WTC11 (cell line): ENCODE measurements around the gene CEMIP. TPM values are rescaled to one million over a fixed set of nuclear protein-coding genes. Genes with fewer than 3 reads are reported as not detected.

ENCODE experiments used
- ATAC-seq: fragments of 200-7000 bp; cut with Tn5 transposase; 2 replicates; pipeline ENCODE4 v1.10.0; 2021; ENCODE audit warnings: mild to moderate bottlenecking, moderate library complexity
- CTCF ChIA-PET: fragments of 300-600 bp; sonication (Branson Sonifier 250); formaldehyde crosslinking; loops from one replicate; lab custom pipeline; 2021; ENCODE audit warnings: antibody characterized with exemption; lab: Charles Lee
- POLR2A ChIA-PET: fragments of 350-600 bp; sonication (Branson Sonifier 250); formaldehyde crosslinking; loops from one replicate; lab custom pipeline; 2021; ENCODE audit warnings: antibody characterized with exemption; lab: Charles Lee
- DNase-seq: peaks from one replicate; pipeline ENCODE4 v3.0.0; 2021; ENCODE audit warnings: low spot score
- H3K27ac Mint-ChIP-seq: 2 replicates; pipeline ENCODE4 v1.8.0; 2021; ENCODE audit warnings: mixed read lengths
- H3K27me3 Mint-ChIP-seq: 2 replicates; pipeline ENCODE4 v1.8.0; 2021; ENCODE audit warnings: low read depth, mild to moderate bottlenecking, moderate library complexity, mixed read lengths
- H3K36me3 Mint-ChIP-seq: 2 replicates; pipeline ENCODE4 v1.8.0; 2021; ENCODE audit warnings: mixed read lengths
- H3K4me1 Mint-ChIP-seq: 2 replicates; pipeline ENCODE4 v1.8.0; 2022; ENCODE audit warnings: mixed read lengths
- H3K4me3 Mint-ChIP-seq: 2 replicates; pipeline ENCODE4 v1.8.0; 2021; ENCODE audit warnings: mild to moderate bottlenecking, moderate library complexity, mixed read lengths
- H3K9me3 Mint-ChIP-seq: 2 replicates; pipeline ENCODE4 v1.8.0; 2021; ENCODE audit warnings: mixed read lengths
- CTCF ChIP-seq: fragments of 200-600 bp; IDR thresholded peaks from 2 replicates; pipeline ENCODE4 v1.8.0; 2022; ENCODE audit warnings: antibody characterized with exemption
- FOXJ3 ChIP-seq: sonication (generic); formaldehyde crosslinking; IDR thresholded peaks from 2 replicates; pipeline ENCODE4 v1.9.0; 2021; ENCODE audit warnings: missing genetic modification reagents, mild to moderate bottlenecking, borderline replicate concordance
- GABPB1 ChIP-seq: sonication (generic); formaldehyde crosslinking; IDR thresholded peaks from 2 replicates; pipeline ENCODE4 v1.8.1; 2023; ENCODE audit warnings: mild to moderate bottlenecking, missing genetic modification reagents
- GTF2I ChIP-seq: fragments of 250-450 bp; sonication (Bioruptor Pico); conservative IDR thresholded peaks from 2 replicates; pipeline ENCODE4 v1.4.0; 2021; ENCODE audit warnings: mild to moderate bottlenecking
- HMGA2 ChIP-seq: fragments of 250-450 bp; sonication (Bioruptor Pico); IDR thresholded peaks from 2 replicates; pipeline ENCODE4 v1.4.0; 2021; ENCODE audit warnings: mild to moderate bottlenecking, moderate library complexity
- IRF1 ChIP-seq: sonication (generic); formaldehyde crosslinking; IDR thresholded peaks from 2 replicates; pipeline ENCODE4 v1.8.0; 2023; ENCODE audit warnings: missing genetic modification reagents
- JAZF1 ChIP-seq: fragments of 250-450 bp; sonication (Bioruptor Pico); IDR thresholded peaks from 2 replicates; pipeline ENCODE4 v1.9.0; 2021; ENCODE audit warnings: moderate library complexity, mild to moderate bottlenecking, inconsistent platforms
- PRDM15 ChIP-seq: sonication (generic); formaldehyde crosslinking; IDR thresholded peaks from 2 replicates; pipeline ENCODE4 v1.8.0; 2022; ENCODE audit warnings: missing genetic modification reagents
- SMAD4 ChIP-seq: sonication (generic); formaldehyde crosslinking; IDR thresholded peaks from 2 replicates; pipeline ENCODE4 v1.8.0; 2022; ENCODE audit warnings: mild to moderate bottlenecking, missing genetic modification reagents
- TEAD1 ChIP-seq: sonication (generic); formaldehyde crosslinking; IDR thresholded peaks from 2 replicates; pipeline ENCODE4 v1.8.0; 2022; ENCODE audit warnings: mild to moderate bottlenecking, missing genetic modification reagents
- ZBTB21 ChIP-seq: sonication (generic); formaldehyde crosslinking; IDR thresholded peaks from 2 replicates; pipeline ENCODE4 v1.8.1; 2023; ENCODE audit warnings: mild to moderate bottlenecking, missing genetic modification reagents, borderline replicate concordance
- ZNF138 ChIP-seq: sonication (generic); formaldehyde crosslinking; conservative IDR thresholded peaks from 2 replicates; pipeline ENCODE4 v1.8.1; 2022; ENCODE audit warnings: mild to moderate bottlenecking, moderate library complexity, missing genetic modification reagents
- total RNA-seq: library from RNA; stranded (reverse); gene quantifications from 3 replicates; pipeline ENCODE4 v1.2.3, GENCODE V29; 2021
- TF ChIP-seq, protein P1 (sequence below): sonication (generic); formaldehyde crosslinking; IDR thresholded peaks from 2 replicates; pipeline ENCODE4 v1.8.1; 2023; ENCODE audit warnings: mild to moderate bottlenecking, missing genetic modification reagents, moderate library complexity

Gene CEMIP
- total RNA-seq, 1 experiment from 2014 or later: 0.87 TPM

DNA sequence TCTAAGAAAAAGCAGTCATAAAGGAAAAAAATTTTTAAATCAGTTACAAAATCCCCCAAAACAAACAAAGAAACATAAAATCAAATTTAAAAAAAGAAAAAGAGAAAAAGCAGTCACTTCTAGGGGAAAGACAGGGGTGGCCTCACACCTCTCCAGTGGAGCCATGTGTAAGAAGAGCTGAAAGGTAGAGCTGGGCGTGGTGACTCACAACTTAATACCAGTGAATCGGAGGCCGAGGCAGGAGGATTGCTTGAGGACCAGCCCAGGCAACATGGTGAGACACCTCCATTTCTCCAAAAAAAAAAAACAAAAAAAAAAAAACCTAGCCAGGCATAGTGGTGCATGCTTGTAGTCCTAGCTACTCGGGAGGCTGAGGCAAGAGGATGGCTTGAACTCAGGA is 195.7 kb downstream of the CEMIP start:
- peaks cover 17% of the 10 kb centered on the region for H3K36me3 Mint-ChIP-seq
- no peak for ATAC-seq
- ChIA-PET POLR2A (no interaction called here), CTCF (interaction anchor here (0.6 to 5.2 kb wide), 6 partner anchors 20 to 388 kb away, joined by 3 to 82 read pairs (median 4); no protein-coding TSS in a partner anchor)
- TF ChIP-seq PRDM15 (CRISPR knock-in tag): no peak
- no peak for TF ChIP-seq ZNF138
- DNase-seq: no peak
- H3K27me3 Mint-ChIP-seq: no peaks in the 10 kb centered on the region
- H3K27ac Mint-ChIP-seq: no peak overlapping the region
- no peaks in the 10 kb centered on the region for H3K9me3 Mint-ChIP-seq
- no peak overlapping the region for H3K4me3 Mint-ChIP-seq
- H3K4me1 Mint-ChIP-seq: peaks cover 57% of the 10 kb centered on the region

DNA sequence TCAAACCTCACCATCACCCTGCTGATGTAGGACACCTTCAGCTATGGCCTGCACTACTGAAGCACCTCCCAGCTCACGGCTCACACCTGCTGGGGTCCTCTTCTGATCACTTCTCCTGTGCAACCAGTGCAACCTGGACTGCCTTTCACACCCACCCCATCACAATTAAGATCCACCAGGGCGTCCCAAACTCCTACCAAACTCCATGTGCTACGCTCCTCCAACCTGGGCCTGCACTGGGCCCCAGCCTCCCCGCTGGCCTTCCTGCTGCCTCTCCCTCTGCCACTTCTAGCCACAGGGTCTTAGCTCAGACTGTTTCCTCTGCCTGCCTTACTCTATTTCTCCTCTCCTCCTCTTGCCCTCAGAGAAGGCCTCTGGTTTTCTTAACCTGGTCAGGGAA is 197.7 kb downstream of the CEMIP start:
- no peaks in the 10 kb centered on the region for H3K9me3 Mint-ChIP-seq
- DNase-seq (no peak), ATAC-seq (no peak)
- H3K27me3 Mint-ChIP-seq: no peaks in the 10 kb centered on the region
- no peak overlapping the region for H3K4me3 Mint-ChIP-seq
- H3K36me3 Mint-ChIP-seq: peaks cover 24% of the 10 kb centered on the region
- CTCF ChIA-PET: interaction anchor here (1.1 to 5.2 kb wide), 12 partner anchors 9 to 347 kb away, joined by 3 to 82 read pairs (median 5); partner anchors contain the start of genes STARD5 and TLNRD1
- H3K27ac Mint-ChIP-seq: peak overlapping the region; percentile 47; the same call in 1 of the 2 replicates
- peaks cover 38% of the 10 kb centered on the region for H3K4me1 Mint-ChIP-seq
- POLR2A ChIA-PET: interaction anchor here (1.1 kb wide), 1 partner anchor 10 kb away, joined by 3 read pairs; no protein-coding TSS in a partner anchor
- TF ChIP-seq HMGA2 (CRISPR knock-in tag) (no peak), TEAD1 (no peak), SMAD4 (CRISPR knock-in tag) (no peak)

DNA sequence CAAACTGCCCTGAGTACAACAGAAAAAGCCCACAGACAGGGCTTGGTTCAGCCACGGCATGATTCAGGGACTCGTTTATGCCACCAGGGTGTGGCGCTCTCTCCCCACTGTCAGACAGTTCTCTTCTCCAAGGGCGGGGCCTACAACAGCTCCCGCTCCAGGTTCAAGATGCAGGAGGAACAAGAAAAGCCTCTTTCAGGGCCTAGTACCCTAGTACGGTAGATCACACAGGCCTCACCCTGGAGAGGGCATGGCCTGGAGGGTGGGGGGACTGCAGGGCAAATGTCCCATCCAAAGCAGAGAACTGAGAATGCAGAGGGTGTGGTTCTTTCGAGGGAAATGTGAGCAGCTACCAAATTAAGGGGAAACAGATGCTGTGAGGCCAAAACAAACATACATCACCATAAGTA is 198.5 kb downstream of the CEMIP start:
- ChIA-PET POLR2A (interaction anchor here (0.6 to 1.1 kb wide), 2 partner anchors 9 to 121 kb away, joined by 3 read pairs; no protein-coding TSS in a partner anchor), CTCF (interaction anchor here (0.6 to 5.2 kb wide), 26 partner anchors 10 to 528 kb away, joined by 3 to 82 read pairs (median 3); partner anchors contain the start of genes STARD5 and TLNRD1)
- Mint-ChIP-seq H3K4me1 (peaks cover 31% of the 10 kb centered on the region), H3K9me3 (no peaks in the 10 kb centered on the region), H3K27ac (peak overlapping the region; percentile 69; the same call in 1 of the 2 replicates), H3K27me3 (no peaks in the 10 kb centered on the region)
- DNase-seq: peak; percentile 78
- ATAC-seq: peak; percentile 93
- TF ChIP-seq JAZF1 (CRISPR knock-in tag): no peak
- peak; percentile 53 for TF ChIP-seq CTCF
- no peak for TF ChIP-seq IRF1 (CRISPR knock-in tag)
- no peak for TF ChIP-seq GABPB1 (CRISPR knock-in tag)
- TF ChIP-seq, protein P1, sequence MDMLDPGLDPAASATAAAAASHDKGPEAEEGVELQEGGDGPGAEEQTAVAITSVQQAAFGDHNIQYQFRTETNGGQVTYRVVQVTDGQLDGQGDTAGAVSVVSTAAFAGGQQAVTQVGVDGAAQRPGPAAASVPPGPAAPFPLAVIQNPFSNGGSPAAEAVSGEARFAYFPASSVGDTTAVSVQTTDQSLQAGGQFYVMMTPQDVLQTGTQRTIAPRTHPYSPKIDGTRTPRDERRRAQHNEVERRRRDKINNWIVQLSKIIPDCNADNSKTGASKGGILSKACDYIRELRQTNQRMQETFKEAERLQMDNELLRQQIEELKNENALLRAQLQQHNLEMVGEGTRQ (CRISPR knock-in tag): no peak
- TF ChIP-seq FOXJ3 (CRISPR knock-in tag): no peak
- TF ChIP-seq GTF2I (CRISPR knock-in tag): no peak
- TF ChIP-seq ZBTB21 (CRISPR knock-in tag): no peak
- TF ChIP-seq, all 79 proteins: peak for 1
- no peak overlapping the region for H3K4me3 Mint-ChIP-seq
- peaks cover 27% of the 10 kb centered on the region for H3K36me3 Mint-ChIP-seq
